DND-41 (cell line): ENCODE measurements around the gene BIRC7.

Experiments used
- ATAC-seq: fragments of 200-7000 bp; cut with Tn5 transposase; 3 replicates; pipeline ENCODE4 v1.9.1; 2021; ENCODE audit warnings: low read depth; ENCODE audit not compliant: insufficient read depth
- DNase-seq: peaks from one replicate; pipeline ENCODE4 v3.0.0-alpha.2; 2020
- H2AFZ ChIP-seq: 2 replicates; pipeline ENCODE4 v1.6.0; 2012; ENCODE audit warnings: low read depth, low read length
- H3K27ac ChIP-seq: 2 replicates; pipeline ENCODE4 v1.5.1; 2012; ENCODE audit warnings: low read length, inconsistent platforms
- H3K27me3 ChIP-seq: fragments of 200-600 bp; sonication (generic); 2 replicates; pipeline ENCODE4 v1.6.0; 2012; ENCODE audit warnings: low read length, mild to moderate bottlenecking, inconsistent platforms; ENCODE audit not compliant: insufficient read depth, poor library complexity
- H3K36me3 ChIP-seq: 2 replicates; pipeline ENCODE4 v1.5.1; 2012; ENCODE audit warnings: low read length, inconsistent platforms; ENCODE audit not compliant: insufficient read depth
- H3K4me1 ChIP-seq: 2 replicates; pipeline ENCODE4 v1.5.1; 2012; ENCODE audit warnings: mild to moderate bottlenecking, low read length; ENCODE audit not compliant: insufficient read depth
- H3K4me2 ChIP-seq: 2 replicates; pipeline ENCODE4 v1.6.0; 2012; ENCODE audit warnings: mild to moderate bottlenecking, moderate library complexity, low read length, inconsistent platforms; ENCODE audit not compliant: insufficient read depth
- H3K4me3 ChIP-seq, 2 experiments: fragments of 200-600 bp in 1 of 2; shearing (Covaris generic) in 1 of 2; 2 replicates each; pipeline ENCODE4 v1.5.1; 2012 to 2016; ENCODE audit warnings: inconsistent platforms in 2 of 2, low read length in 2 of 2, mild to moderate bottlenecking in 2 of 2, low read depth in 1 of 2, moderate library complexity in 1 of 2
- H3K79me2 ChIP-seq: 2 replicates; pipeline ENCODE4 v1.6.0; 2012; ENCODE audit warnings: low read length, inconsistent platforms; ENCODE audit not compliant: insufficient read depth
- H3K9ac ChIP-seq: 2 replicates; pipeline ENCODE4 v1.6.0; 2012; ENCODE audit warnings: low read depth, mild to moderate bottlenecking, inconsistent platforms, low read length, moderate library complexity
- H3K9me3 ChIP-seq: 2 replicates; pipeline ENCODE4 v1.5.1; 2012; ENCODE audit warnings: low read length, moderate library complexity, mild to moderate bottlenecking, inconsistent platforms; ENCODE audit not compliant: insufficient read depth, severe bottlenecking
- H4K20me1 ChIP-seq: 2 replicates; pipeline ENCODE4 v1.6.0; 2012; ENCODE audit warnings: low read length; ENCODE audit not compliant: insufficient read depth
- EZH2 ChIP-seq: IDR thresholded peaks from 3 replicates; pipeline ENCODE4 v1.6.1; 2012; ENCODE audit warnings: borderline replicate concordance, low read depth, mild to moderate bottlenecking, moderate library complexity, low read length, inconsistent platforms; ENCODE audit not compliant: severe bottlenecking
- TF ChIP-seq, protein P1 (sequence below): IDR thresholded peaks from 2 replicates; pipeline ENCODE4 v1.5.1; 2012; ENCODE audit warnings: borderline replicate concordance, low read length, moderate library complexity, mild to moderate bottlenecking; ENCODE audit not compliant: poor library complexity, severe bottlenecking; ENCODE audit errors: extremely low read depth

BIRC7 gene

DNA sequence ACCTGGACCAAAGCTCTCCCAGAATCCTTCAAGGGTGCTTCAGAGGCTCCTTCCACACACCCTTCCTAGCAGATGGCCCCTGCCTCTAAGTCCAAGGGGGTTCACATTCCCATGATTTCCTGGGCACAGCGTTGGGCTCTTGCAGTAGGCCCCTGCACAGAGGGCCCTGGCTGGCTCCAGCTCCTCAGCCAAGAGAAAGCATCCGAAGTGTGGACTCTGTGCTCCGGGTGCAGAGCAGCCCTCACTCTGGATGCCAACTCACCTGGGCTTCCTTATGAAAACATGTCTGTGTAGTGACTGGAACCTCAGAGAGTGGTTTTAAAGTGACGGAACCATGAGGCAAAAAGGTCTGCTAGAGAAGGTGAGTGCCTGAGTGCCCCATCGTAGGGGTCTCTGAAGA, 31.3 kb upstream of the BIRC7 start:
- H3K36me3 ChIP-seq = peaks cover 97% of the 10 kb centered on the region
- no peaks in the 10 kb centered on the region; the same call in 1 of the 2 replicates for H3K4me1 ChIP-seq
- no peak for TF ChIP-seq EZH2
- TF ChIP-seq, protein P1, sequence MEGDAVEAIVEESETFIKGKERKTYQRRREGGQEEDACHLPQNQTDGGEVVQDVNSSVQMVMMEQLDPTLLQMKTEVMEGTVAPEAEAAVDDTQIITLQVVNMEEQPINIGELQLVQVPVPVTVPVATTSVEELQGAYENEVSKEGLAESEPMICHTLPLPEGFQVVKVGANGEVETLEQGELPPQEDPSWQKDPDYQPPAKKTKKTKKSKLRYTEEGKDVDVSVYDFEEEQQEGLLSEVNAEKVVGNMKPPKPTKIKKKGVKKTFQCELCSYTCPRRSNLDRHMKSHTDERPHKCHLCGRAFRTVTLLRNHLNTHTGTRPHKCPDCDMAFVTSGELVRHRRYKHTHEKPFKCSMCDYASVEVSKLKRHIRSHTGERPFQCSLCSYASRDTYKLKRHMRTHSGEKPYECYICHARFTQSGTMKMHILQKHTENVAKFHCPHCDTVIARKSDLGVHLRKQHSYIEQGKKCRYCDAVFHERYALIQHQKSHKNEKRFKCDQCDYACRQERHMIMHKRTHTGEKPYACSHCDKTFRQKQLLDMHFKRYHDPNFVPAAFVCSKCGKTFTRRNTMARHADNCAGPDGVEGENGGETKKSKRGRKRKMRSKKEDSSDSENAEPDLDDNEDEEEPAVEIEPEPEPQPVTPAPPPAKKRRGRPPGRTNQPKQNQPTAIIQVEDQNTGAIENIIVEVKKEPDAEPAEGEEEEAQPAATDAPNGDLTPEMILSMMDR = no peak
- no peak overlapping the region for H2AFZ ChIP-seq
- DNase-seq (no peak), ATAC-seq (no peak)
- H3K4me2 ChIP-seq = no peak overlapping the region
- H3K27me3 ChIP-seq = no peaks in the 10 kb centered on the region
- H3K9ac ChIP-seq = no peak overlapping the region
- no peak overlapping the region for H3K4me3 ChIP-seq
- no peak overlapping the region for H3K27ac ChIP-seq
- H4K20me1 ChIP-seq = peaks cover 93% of the 10 kb centered on the region
- peaks cover 99% of the 10 kb centered on the region for H3K79me2 ChIP-seq
- H3K9me3 ChIP-seq = no peaks in the 10 kb centered on the region

DNA sequence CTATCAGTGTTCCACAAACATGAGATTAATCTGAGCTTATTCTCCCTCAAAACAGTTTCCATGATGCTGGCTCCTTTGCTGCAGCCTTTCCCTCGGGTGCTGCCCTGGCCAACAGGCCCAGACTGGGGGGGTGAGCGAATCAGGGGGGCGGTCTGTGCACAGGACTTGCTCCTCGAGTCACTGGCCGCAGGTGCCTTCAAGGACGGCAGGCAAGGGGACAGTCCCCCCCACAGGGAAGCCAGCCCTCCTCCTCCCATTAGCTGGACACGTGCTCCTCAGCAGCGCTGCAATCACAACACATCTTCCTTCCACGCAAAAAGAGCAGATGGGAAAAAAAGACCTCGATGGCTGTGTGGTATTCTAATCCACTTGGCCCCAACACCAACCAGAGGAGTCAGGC, 29.8 kb upstream of the BIRC7 start:
- H3K9ac ChIP-seq = no peak overlapping the region
- H3K79me2 ChIP-seq = peaks cover 99% of the 10 kb centered on the region
- no peak overlapping the region for H3K27ac ChIP-seq
- H3K4me3 ChIP-seq = no peak overlapping the region
- no peaks in the 10 kb centered on the region for H3K9me3 ChIP-seq
- ATAC-seq (no peak), DNase-seq (no peak)
- no peak overlapping the region for H2AFZ ChIP-seq
- TF ChIP-seq, protein P1 = no peak
- TF ChIP-seq EZH2 = no peak
- H3K36me3 ChIP-seq = peaks cover 96% of the 10 kb centered on the region
- H3K4me2 ChIP-seq = no peak overlapping the region
- peaks cover 7% of the 10 kb centered on the region for H3K4me1 ChIP-seq
- no peaks in the 10 kb centered on the region for H3K27me3 ChIP-seq
- H4K20me1 ChIP-seq = peaks cover 93% of the 10 kb centered on the region

- Histone ChIP-seq H3K9ac (no peak overlapping the region), H3K4me3 (no peak overlapping the region), H3K36me3 (peaks cover 96% of the 10 kb centered on the region), H4K20me1 (peaks cover 94% of the 10 kb centered on the region), H3K27me3 (no peaks in the 10 kb centered on the region), H2AFZ (no peak overlapping the region), H3K4me1 (peaks cover 14% of the 10 kb centered on the region), H3K27ac (no peak overlapping the region), H3K4me2 (no peak overlapping the region), H3K9me3 (no peaks in the 10 kb centered on the region), H3K79me2 (peaks cover 99% of the 10 kb centered on the region)
- ATAC-seq = no peak
- no peak for DNase-seq
- TF ChIP-seq, protein P1 = no peak
- TF ChIP-seq EZH2 = no peak
Observed at GRCh38 chr20:63206878-63207277, 28.8 kb upstream of the BIRC7 start.
